HG02884 (cell line): ENCODE results near the gene ATXN1.

ENCODE experiments used
- ATAC-seq: cut with Tn5 transposase; IDR thresholded peaks from one replicate; pipeline ENCODE4 v1.9.1; 2021; ENCODE audit warnings: mild to moderate bottlenecking, moderate library complexity; ENCODE audit not compliant: unreplicated experiment

The ATXN1 gene

DNA sequence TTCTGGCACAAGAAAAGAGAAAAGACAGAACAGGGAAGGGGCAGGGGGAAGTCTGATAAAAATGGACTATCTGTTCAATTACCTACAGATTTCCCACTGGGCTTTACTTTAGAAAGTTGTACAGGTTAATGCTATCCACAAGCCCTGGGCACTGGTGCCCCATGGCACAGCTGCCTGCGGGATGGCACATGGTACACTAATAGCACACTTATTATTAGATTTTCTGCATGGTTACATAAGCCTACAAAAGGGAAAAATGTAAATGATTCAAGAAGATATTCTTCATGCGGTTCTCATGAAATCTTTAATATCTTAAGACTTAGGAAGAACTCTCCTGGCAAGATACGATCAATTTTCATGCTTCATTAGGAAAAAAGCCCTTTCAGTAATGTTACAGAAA is 385.4 kb downstream of the ATXN1 start:
- ATAC-seq = no peak

DNA sequence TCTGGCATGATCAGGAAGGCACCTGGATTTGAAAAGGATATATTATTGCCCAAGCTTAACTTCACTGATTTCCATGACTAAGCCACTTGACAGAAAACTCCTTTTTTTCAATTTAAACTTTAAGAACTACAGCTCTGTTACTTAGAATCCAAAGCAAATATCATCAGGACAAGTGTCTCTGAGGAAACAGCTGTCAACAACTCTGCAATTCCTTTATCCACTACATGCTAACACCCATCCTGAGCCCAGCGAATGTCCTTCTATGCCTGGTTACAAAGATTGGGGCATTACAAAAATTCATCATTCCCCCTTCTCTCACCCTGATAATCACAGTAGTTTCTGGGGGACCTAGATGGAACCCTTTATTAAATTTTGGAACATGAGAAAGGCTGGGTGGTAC is 386.1 kb downstream of the ATXN1 start:
- ATAC-seq = no peak

DNA sequence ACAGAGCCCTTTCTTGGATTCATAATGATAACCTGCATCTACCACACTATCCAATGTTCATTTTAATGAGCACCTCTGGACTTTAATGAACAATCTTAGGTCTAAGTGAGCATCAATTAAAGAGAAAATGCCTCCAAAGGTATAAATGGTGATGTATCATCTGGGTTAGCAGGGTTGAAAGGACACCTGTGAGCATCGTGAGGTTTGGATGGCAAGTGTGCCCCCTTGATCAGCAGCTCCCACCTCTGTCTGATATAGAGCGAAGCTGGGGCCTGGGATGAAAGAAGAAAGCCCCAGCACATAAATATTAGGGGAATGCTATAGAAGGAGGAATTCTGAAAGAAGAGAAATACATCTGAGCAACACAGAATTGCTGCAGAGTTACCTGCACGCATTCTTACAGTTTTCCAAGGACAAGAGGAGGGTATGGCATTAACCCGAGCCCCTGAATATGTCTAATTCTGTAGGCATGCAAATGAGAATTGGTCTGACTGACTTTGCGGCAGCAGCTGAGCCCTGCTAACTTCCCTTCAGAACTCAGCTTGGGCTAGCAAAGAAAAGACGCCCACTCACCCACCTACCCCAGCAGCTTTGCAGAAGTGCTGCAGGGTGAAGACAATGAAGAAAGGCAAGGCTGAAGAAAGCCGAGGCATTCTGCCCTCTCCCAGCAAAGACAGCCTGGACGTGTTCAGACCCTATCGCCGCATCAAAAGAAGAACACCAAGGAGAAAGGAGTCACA is 386.6 kb downstream of the ATXN1 start:
- ATAC-seq = peak; percentile 89

DNA sequence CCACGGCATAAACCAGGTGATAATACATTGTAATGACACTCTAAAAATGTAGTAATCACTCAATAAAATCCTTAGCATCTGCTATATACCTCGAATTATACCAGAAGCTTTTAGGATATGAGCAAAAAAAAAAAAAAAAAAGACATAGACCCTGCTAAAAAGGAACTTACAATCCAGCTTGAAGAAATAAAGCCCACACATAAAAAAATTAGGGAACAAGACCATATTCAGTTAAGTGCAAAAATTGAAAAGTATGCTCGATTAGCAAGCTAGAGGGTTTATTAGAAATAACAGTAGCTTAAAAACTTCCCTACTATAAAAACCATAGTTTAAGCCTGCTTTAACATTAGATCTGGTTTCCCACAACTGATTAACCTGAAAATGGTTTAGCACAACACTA is 387.2 kb downstream of the ATXN1 start:
- ATAC-seq = no peak

DNA sequence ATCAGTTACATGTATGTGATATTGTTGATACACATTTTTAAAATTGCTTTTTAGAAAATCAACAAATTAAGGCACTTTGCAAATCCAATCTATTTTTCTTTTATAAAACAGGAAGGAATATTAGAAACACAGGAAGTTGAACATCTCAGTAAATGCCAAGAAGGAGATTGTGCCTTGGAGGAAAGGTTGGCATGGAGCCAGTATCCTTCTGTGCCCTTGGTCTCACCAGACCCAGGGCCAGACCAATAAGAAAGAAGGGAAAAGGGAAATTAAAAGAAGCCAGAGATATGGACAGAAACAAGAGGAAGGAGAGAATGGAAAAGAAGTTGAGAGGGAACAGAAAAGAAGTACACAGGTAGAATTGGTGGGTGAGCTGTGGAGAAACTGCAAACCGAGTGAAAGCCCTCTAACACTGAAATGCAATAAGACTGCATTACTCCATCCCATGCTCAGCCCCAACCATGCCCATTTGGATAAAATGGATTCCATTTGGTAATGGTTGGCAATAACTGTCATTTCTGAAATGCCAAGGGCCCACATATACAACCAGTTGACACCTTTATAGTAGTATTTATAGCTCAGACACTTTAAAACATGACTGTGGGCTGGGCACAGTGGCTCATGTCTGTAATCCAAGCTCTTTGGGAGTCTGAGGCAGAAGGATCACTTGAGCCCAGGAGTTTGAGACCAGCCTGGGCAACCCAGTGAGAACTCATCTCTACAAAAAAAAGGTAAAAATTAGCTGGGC is 389.1 kb downstream of the ATXN1 start:
- ATAC-seq = no peak

DNA sequence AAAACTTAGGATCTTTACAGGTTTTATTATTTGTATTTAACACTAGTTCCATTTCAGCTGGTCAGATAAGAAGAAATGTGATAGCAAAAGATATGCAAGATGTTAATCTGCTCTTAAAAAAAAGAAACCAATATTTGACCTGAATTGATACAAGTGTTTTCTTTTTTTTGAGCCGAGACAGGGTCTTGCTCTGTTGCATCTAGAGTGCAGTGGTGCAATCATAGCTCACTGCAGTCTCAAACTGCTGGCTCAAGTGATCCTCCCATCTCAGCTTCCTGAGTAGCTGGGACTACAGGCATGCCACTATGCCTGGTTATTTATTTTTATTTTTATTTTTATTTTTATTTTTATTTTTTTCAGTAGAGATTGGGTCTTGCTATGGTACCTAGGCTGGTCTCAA is 389.9 kb downstream of the ATXN1 start:
- no peak for ATAC-seq

DNA sequence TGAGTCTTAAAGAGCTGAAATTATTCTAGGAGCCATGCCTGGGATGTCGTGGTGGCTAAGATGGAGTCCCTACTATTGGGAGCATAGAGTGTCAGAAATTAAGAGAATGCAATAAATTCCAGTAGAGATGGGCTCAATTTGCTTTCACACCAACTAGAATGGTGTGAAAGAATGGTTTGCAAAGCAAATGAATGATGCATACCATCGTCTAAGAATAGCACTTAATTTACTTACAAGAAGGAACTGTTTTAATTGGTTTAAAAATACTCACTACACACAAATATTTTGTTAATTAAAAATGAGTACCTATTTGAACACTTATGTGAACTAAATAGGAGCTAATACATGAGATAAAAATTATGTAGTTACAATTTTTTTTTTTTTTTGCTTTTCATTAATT is 390.3 kb downstream of the ATXN1 start:
- ATAC-seq = no peak

- no peak for ATAC-seq
These were observed 391.3 kb downstream of the ATXN1 start for GRCh38 chr6:16369989-16370388.

- no peak for ATAC-seq
These were observed 392.0 kb downstream of the ATXN1 start for GRCh38 chr6:16369140-16369745.

DNA sequence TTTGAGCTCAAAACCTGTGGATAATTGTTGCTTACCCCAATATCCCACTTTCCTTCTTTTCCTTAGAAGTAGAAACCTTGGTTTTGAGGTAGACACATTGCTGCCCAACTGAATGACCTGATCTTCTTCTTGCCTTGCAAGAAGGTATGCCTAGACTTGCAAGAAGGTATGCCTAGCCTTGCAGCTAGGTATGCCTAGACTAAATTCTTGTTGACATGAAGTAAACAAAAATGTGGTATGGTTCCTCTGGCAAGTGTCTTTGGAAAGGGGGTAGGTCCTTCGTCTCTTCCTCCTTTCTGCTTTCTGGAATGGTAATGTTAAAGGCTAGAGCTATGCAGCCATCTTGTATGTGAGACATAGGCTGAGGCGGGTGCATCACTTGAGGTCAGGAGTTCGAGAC is 393.7 kb downstream of the ATXN1 start:
- ATAC-seq = no peak

DNA sequence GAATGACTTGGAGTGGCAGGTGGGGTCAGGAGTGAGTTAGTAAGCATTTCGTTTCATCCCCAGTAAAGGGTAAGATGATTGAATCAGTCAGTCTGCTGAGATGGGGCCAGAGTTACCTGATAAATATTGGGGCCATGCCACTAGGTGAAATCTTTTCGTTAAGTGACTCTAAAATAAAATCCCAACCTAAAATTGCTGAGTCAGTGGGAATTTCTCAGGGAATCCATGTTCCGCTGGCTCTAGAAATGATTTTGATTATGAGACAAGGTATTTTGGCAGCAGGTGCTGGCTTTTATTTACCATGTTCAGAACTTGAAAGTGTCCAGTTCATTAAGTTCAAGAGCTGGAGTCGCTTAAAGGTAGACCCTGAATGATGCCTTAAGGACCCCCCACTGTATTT is 397.5 kb downstream of the ATXN1 start:
- ATAC-seq = no peak

- no peak for ATAC-seq
These were observed 398.3 kb downstream of the ATXN1 start for GRCh38 chr6:16362819-16363589.

GRCh38 chr6:16362296-16362695 is 399.0 kb downstream of the ATXN1 start:
- ATAC-seq = no peak

GRCh38 chr6:16361861-16362260 is 399.4 kb downstream of the ATXN1 start:
- no peak for ATAC-seq

DNA sequence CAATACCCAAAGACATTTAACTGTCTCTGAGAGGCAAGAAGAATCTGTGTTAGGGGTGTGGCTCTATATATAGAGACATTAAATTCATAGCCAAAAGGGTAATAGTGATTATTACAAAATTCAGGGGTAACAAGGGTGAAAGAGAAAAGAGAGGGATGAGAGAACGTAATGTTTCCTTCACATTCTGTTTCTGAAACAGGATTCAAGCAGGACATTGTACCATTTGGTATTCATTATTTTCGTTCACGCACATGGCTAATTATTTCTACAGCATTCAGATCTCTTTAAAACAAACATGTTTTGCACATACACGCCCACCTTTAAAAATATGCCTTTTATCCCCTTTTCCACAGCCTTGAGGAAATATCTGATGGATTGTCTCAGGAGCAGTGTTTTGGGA is 400.1 kb downstream of the ATXN1 start:
- ATAC-seq = no peak

GRCh38 chr6:16360365-16360764 is 400.9 kb downstream of the ATXN1 start:
- ATAC-seq = no peak

GRCh38 chr6:16359563-16359962 is 401.7 kb downstream of the ATXN1 start:
- ATAC-seq = no peak

DNA sequence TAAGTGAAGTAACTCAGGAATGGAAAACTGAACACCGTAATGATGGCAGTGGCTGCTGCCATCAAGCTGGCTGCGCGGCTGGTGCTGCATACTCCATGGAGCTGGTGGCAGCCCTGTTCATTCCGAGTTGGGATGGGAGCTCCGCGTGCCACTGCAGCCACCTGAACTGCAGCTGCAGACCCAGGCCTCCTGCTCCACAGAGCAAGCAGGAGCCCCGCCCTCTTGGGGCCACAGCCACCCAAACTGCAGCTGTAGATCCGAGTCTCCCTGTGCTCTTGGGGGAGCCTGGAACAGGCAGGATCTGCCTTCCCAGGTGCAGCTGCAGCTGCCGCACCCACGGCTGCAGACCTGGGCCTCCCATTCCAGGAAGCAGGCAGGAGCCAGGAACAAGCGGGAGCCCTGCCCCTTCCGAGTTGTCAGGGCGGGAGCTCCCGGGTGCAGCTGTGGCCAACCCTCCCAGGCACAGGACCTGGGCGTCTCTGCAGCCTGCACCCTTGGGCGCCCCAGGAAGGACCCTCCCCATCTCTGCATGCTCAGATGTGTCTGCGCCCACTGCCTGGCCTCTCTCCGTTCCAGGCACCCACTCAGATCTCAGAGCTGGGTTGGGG is 402.6 kb downstream of the ATXN1 start:
- ATAC-seq = no peak

- ATAC-seq = no peak
These were observed 405.4 kb downstream of the ATXN1 start for GRCh38 chr6:16355699-16356446.

DNA sequence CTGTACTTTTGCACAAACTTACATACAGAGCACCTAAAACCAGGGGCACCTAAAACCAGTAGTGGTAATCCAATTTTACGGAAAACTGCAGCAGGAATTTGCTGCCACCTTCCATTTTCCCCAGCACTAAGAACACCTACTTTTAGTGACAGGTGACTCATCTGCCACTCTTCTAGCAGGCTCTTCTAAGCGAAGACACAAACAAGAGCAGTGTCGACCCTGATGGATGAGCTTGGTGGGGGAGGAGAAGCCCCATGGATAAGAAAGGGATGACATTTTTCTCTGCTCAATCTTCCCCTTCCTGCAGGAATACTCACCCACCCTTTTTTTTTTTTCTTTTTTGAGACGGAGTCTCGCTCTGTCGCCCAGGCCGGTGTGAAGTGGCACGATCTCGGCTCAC is 406.0 kb downstream of the ATXN1 start:
- no peak for ATAC-seq
